Right ventricle myocardium inferior (tissue), 1 donor: Measurements from ENCODE around the gene COL27A1. TPM values are rescaled to one million over a fixed set of nuclear protein-coding genes. Genes with fewer than 3 reads are reported as not detected.

Source experiments
- ATAC-seq: fragments of 200-7000 bp; cut with Tn5 transposase; one replicate; pipeline ENCODE4 v1.9.1; 2020; ENCODE audit warnings: mild to moderate bottlenecking, moderate library complexity
- DNase-seq: peaks from one replicate; pipeline ENCODE4 v3.0.0; 2021; ENCODE audit errors: missing footprints
- intact Hi-C: fragments of 100-400 bp; cut with DNase I; formaldehyde crosslinking; loops from one replicate; pipeline ENCODE4 v1.11.0; 2022
- total RNA-seq: library from RNA; stranded (reverse); fragmentation: NEBNext Ultra II Directional; extraction: Animal tissue kit (Norgen Biotek cat#: 25700); gene quantifications from one replicate; pipeline ENCODE4 v1.2.1, GENCODE V29; 2021
- donor health status: DM: no; HTN: yes; CAD: no; lungs with severe emphysema.

COL27A1 gene
- total RNA-seq, 1 donor from 2014 or later = 9.8 TPM

DNA sequence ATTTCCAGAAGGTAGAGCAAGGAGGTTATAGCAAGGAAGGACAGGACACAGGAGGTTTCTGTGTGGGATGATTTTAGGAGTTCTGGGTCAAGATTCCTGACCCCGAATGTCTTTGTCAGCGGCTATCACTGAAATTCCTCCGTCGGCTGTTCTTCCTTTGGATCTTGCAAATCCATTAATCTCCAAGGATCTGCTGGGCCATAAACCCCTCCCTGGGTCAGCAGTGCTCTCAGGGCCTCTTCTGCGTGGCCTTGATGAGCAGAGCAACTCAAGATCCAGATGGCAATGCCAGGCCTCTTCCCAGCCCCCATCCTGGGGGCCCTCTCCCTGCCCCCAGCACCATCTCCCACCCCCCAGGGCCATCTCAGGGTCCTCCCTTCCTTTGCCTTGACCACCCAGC lies 16.3 kb upstream of the COL27A1 start:
- DNase-seq (no peak), ATAC-seq (no peak)
- intact Hi-C loops = no loop called here

GRCh38 chr9:114140401-114140800 lies 14.9 kb upstream of the COL27A1 start:
- intact Hi-C loops = no loop called here
- DNase-seq = no peak
- ATAC-seq = no peak

DNA sequence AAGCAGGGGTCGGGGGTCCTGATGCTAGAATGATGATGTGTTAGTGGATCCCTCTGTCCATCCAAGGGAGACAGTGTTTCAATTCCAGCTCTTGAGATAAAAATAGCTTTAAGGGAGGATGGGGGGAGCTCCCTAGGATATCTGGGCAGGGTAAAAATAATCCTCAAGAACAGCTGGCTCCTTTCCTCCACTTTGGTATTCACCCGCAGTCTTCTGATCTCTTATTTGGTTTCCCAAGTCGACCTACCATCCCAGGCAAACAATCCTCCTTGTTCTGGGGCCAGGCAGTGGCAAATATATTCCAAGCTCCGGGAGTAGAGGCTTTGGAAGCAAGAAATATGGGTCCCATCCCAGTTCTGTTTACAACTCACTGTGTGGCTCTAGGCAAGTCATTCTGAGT lies 14.5 kb upstream of the COL27A1 start:
- intact Hi-C loops = no loop called here
- peak; percentile 55 for ATAC-seq

DNA sequence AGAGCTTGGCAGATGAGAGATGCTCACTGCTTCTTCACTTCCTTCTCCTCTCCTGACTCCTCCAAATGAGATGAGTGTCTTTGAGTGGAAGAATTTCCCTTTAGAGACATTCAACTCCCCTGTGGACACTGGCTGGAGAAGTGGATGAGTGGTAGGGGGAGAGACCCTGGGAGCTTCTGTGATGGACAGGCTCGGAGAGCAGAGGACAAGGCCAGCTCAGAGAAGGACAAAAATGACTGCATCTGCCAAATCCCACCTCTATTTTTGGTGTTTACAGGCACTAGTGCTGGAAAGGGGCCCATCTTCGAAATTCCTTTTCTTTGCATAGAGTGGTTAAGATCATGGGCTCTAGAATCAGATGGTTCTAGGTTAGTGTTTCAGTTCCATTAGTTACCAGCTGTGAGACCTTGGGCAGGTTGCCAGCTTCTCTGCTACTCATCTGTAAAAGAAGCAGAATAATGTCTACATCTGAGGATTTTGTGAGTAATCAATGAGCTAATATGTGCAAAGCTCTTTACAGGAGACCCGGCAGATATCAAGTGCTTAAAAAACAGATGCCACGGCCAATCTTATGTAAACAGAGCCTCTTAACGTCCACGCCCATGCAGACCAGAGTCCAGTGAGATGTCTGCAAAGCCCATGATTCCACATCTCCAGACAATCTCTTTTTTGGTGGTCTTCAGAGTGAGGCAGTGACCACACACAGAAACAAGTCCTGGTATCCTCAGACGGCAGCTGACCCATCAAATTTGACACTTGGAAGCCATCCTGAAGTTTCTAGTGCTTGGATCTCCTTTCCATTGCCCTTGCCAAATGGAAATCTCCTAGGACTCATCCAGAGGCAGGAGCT lies 13.6 kb upstream of the COL27A1 start:
- peak; percentile 68 for DNase-seq
- peak; percentile 41 for ATAC-seq
- intact Hi-C loops = no loop called here

More for the DNA sequence above, 14.5 kb upstream of the COL27A1 start:
- DNase-seq = no peak

DNA sequence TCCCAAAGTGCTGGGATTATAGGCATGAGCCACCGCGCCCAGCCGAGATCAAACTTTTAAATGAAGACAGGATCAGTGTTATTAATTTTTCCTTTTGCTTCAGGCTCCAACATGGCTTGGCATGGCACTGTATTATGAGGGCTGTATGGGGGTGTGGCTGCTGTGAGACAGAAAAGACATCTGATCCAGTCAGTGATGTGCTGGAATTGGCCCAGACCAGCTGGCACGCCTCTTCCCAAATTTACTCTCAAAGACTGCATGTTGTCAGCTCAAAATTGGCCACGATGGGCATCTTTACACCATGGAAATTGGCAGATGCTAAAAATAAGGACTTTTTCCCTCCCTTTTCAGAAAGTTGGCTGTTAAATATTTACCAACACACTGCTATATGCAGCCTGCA lies 12.1 kb upstream of the COL27A1 start:
- DNase-seq = no peak
- intact Hi-C loops = no loop called here
- ATAC-seq = no peak

DNA sequence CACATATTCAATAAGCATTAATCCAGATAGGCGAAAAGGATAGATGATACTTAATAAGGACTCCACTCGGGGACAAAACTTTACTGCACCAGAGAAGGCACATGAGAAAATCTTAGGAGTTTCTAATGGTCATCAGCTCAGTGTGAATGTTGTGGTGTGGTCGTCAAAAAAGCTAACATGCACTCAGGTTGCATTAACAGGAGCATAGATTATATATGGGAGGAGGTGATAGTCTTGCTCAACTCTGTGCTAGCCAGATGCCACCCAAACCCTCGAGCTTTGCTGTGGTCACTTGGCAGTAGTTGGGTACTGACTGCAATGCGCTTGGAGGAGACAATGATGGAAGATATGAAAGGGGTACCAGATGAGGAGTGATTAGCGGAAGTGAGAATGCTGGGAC lies 8.6 kb upstream of the COL27A1 start:
- no peak for DNase-seq
- ATAC-seq = no peak
- intact Hi-C loops = no loop called here

DNA sequence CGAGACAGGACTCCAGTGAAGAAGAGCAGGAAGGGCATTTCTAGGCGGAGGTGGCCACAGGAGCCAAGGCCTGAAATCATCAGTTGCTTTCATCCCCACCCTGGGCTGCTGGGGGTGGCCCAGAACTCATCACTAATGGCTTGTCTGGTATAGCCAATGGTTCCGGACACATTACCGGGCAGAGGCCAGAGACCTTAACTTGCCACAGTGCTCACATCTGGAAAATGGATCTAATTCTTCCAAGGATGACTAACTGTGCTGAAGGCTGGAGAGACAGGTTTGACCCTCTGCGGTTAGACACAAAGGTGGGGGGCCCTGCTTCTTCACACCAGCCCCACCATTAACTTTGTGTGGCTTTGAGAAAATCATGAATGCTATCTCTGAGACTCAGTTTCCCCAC lies 6.2 kb upstream of the COL27A1 start:
- DNase-seq = no peak
- ATAC-seq = no peak
- intact Hi-C loops = no loop called here

GRCh38 chr9:114149765-114150340 lies 5.5 kb upstream of the COL27A1 start:
- DNase-seq (no peak), ATAC-seq (peak; percentile 41)
- intact Hi-C loops = no loop called here

DNA sequence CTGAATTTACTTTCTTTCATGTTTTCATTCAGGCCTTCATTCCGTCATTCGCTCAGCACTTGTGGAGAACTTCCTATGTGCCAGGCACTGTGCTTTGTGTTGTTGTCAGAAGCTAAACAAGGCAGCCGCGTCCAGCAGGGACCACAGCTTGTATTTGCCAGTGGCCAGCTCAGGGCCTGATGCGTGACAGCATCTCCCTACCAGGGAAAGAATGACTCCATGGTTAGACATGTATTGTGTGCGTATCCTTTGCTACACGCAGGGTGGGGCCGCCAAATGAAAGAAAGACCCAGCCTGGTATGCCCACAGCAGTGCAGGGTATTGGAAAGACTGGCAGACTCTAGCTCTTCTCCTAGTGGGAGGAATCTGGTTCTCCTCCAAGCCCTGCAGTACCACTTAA lies 4.7 kb upstream of the COL27A1 start:
- no peak for DNase-seq
- no peak for ATAC-seq
- intact Hi-C loops = no loop called here

- no peak for DNase-seq
- no peak for ATAC-seq
- intact Hi-C loops = no loop called here
Measured at GRCh38 chr9:114151426-114151956, 3.8 kb upstream of the COL27A1 start.

DNA sequence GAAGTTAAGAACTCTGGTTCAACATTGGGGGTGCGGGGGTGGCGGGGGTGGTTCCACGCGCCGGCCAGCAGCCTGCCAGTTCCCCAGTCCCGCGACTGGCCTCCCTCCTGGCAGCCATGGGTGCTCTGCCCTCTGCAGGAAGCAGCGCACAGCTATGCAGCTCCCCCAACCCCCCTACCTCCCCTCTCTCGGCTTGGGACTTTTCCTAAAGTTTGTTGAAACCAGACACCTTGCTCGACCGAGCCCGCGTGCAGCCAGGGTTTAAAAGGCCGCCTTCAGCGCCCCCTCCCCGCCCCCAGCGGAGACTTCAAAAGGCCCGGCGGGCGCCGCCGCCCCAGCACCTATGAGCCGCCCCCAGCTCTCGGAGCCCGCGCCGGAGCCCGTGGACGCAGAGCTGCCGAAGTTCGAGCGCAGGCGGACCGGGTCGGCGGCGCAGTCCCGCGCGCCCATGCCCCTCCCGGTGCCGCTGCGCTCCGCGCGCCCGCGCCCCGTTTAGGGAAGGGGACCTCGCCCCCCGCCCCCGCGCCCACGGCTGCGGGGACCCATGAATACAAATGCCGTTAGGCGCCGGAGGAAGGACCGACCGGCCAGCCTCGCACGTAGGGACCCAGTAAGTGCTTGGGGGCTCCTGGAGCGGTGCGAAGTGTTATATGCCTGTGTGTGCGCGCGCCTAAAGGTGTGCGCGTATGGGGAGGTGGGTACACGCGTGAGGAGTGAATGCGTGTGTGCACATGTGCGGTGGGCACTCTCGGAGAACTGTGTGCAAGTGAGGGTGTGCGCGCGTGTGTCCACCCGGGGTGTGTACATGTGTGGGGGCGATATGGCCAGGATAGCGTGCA lies 1.4 kb upstream of the COL27A1 start:
- intact Hi-C loops = loop anchor here (2.0 kb wide), 1 partner anchor 117 kb away; no protein-coding TSS in a partner anchor
- DNase-seq (no peak), ATAC-seq (no peak)

DNA sequence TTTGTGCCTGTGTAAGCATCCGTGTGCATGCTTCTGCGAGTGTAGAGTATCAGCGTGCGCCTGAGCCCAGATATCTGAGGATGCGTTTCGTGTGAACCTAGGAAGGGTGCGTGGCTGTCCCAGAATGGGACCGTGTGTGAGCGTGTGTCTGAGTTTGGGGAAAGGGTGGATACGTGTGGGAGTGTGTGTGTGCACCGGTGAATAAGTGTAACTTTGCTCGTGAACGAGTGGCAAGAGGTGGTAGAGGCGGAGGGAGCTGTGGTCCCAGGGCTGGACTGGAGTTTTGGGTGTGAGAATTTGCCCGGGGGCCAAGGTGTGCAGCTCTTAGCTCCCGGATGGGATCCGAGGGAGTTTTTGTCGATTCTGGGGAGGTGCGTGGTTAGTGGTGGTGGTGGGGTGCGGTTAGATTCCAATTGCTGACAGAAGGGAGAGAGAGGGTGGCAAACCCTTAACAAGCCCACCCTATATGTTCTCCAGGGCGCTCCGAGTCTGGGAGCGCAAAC lies 686 bp upstream of the COL27A1 start:
- no peak for DNase-seq
- intact Hi-C loops = loop anchor here (1.0 to 2.0 kb wide), 2 partner anchors 46 to 116 kb away; no protein-coding TSS in a partner anchor
- ATAC-seq = no peak

DNA sequence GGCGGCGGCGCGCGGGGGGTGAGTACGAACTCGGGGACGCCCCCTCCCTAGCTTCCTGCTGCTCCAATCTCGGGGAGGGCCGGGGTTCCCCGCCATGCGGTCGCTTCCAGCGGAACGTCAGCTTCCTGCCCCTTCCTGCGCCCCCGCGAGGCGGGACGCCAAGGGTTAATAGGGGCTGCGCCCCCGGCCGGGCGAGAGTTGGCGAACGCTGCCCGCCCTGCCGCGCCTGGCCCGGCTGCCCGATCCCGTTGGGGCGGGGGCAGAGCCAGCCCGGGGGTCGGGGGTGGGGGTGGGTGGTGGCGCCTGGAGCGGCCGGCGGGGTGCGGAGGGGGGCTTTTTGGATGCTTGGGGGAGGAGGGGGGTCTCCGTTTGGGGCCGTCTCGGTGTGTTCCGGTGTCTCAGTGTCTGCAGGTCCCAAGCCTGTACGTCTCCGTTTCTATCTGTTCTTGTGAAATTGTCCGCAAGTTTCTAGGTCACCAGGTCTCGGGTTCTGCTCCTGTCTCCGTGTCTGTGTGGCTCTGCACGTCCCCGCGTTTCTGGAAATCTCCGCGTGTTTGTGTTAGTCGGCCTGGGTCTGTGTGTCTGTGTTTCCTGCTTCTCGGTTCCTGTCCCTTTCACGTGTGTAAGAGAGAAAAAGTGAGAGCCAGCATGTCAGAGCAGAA lies 789 bp downstream of the COL27A1 start:
- no peak for DNase-seq
- intact Hi-C loops = loop anchor here (1.0 to 2.0 kb wide), 5 partner anchors 21 to 135 kb away; no protein-coding TSS in a partner anchor
- ATAC-seq = peak; percentile 18

DNA sequence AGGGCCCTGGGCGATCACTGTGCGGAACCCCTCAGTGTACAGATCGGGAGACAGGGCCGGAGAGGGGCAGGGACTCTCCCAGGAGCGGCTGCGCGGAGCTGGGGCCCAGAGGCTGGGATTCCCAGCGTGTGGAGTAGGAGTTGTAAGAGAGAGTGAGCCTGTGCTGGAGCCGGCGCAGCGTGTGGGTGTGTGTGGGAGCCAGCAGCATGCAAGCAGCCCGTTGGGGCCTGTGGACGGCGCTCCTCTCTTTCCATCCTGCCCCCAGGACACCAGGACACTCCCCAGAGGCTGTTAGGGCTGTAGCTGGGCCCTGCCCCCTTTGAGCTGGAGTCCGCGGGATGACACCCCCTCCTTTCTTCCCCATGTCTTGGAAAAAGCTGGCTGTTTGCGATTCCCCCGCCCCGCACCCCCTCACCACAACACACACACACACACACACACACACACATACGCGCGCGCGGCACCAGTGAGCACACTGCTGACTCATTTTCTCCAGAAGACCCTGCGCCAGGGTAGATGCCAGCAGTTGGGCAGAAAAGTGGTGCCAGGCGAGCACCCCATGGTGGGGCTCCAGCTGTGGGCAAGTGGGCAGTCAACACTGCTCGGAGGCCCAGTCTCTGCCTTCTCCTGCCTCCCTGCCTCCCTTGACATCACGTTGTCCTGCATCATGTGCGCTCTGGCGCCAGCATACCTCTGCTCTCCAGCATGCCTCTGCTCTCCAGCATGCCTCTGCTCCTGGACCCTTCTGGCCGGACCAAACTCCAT lies 1.5 kb downstream of the COL27A1 start:
- ATAC-seq = peak; percentile 78
- intact Hi-C loops = loop anchor here (1.0 to 2.0 kb wide), 3 partner anchors 20 to 134 kb away; no protein-coding TSS in a partner anchor
- DNase-seq = peak; percentile 80

- no peak for ATAC-seq
- intact Hi-C loops = loop anchor here (2.0 kb wide), 2 partner anchors 19 to 81 kb away; no protein-coding TSS in a partner anchor
- no peak for DNase-seq
Measured at GRCh38 chr9:114157516-114158176, 2.3 kb downstream of the COL27A1 start.

- intact Hi-C loops = no loop called here
- ATAC-seq = no peak
- no peak for DNase-seq
Measured at GRCh38 chr9:114158482-114159130, 3.3 kb downstream of the COL27A1 start.

GRCh38 chr9:114159691-114160090 lies 4.4 kb downstream of the COL27A1 start:
- intact Hi-C loops = no loop called here
- ATAC-seq (no peak), DNase-seq (no peak)
